PC-9 (cell line): ENCODE data around the gene MSH2. TPM values are rescaled to one million over a fixed set of nuclear protein-coding genes. Genes with fewer than 3 reads are reported as not detected.

ENCODE experiments used
- BruUV-seq: library from RNA; stranded (reverse); fragments of 400-500 nt; replicated peaks from 2 replicates; lab custom pipeline; 2021; lab: Mats Ljungman, UMichigan
- CTCF ChIA-PET: fragments of 300-600 bp; sonication (Branson Sonifier 250); formaldehyde crosslinking; loops from one replicate; lab custom pipeline; 2022; ENCODE audit warnings: antibody characterized with exemption; lab: Charles Lee
- POLR2A ChIA-PET: fragments of 300-600 bp; sonication (Branson Sonifier 250); formaldehyde crosslinking; loops from one replicate; lab custom pipeline; 2022; ENCODE audit warnings: antibody characterized with exemption; ENCODE audit not compliant: unreplicated experiment; lab: Charles Lee
- DNase-seq, 2 experiments: peaks; one replicate each; pipeline versions ENCODE4 v3.0.0 to v3.0.0-alpha.2; 2015 to 2022; ENCODE audit warnings: mixed read lengths in 1 of 2
- H2AFZ ChIP-seq: fragments of 200-600 bp; sonication (generic); 2 replicates; pipeline ENCODE4 v1.8.1; 2017; ENCODE audit warnings: antibody characterized with exemption
- H3F3A ChIP-seq: fragments of 200-600 bp; sonication (generic); 2 replicates; pipeline ENCODE4 v1.8.1; 2017; ENCODE audit warnings: antibody characterized with exemption, mild to moderate bottlenecking, low read depth; ENCODE audit not compliant: insufficient read depth
- H3K27ac ChIP-seq: fragments of 200-600 bp; sonication (generic); 2 replicates; pipeline ENCODE4 v1.6.1; 2016; ENCODE audit warnings: mixed run types
- H3K27me3 ChIP-seq: fragments of 200-600 bp; sonication (generic); 2 replicates; pipeline ENCODE4 v1.6.1; 2016; ENCODE audit warnings: low read depth, mixed run types; ENCODE audit not compliant: insufficient read depth
- H3K36me3 ChIP-seq: fragments of 200-600 bp; sonication (generic); 2 replicates; pipeline ENCODE4 v1.6.1; 2016; ENCODE audit warnings: low read depth, mixed run types
- H3K4me1 ChIP-seq: fragments of 200-600 bp; sonication (generic); replicated peaks from 2 replicates; pipeline ENCODE4 v1.6.1; 2016; ENCODE audit warnings: mixed run types; ENCODE audit not compliant: insufficient read depth
- H3K4me2 ChIP-seq: fragments of 200-600 bp; sonication (generic); 2 replicates; pipeline ENCODE4 v1.6.1; 2017; ENCODE audit warnings: mixed run types
- H3K4me3 ChIP-seq: fragments of 200-600 bp; sonication (generic); 2 replicates; pipeline ENCODE4 v1.6.1; 2016; ENCODE audit warnings: mixed run types
- H3K79me2 ChIP-seq: fragments of 200-600 bp; sonication (generic); 2 replicates; pipeline ENCODE4 v1.6.1; 2017; ENCODE audit warnings: low read depth, mixed run types
- H3K9me2 ChIP-seq: fragments of 200-600 bp; sonication (generic); 2 replicates; pipeline ENCODE4 v1.8.1; 2017; ENCODE audit warnings: mild to moderate bottlenecking; ENCODE audit not compliant: insufficient read depth
- H3K9me3 ChIP-seq: fragments of 200-600 bp; sonication (generic); 2 replicates; pipeline ENCODE4 v1.8.1; 2016; ENCODE audit warnings: low read depth; ENCODE audit not compliant: insufficient read depth
- H4K20me1 ChIP-seq: fragments of 200-600 bp; sonication (generic); 2 replicates; pipeline ENCODE4 v1.8.1; 2017; ENCODE audit not compliant: insufficient read depth
- EZH2 ChIP-seq: fragments of 200-600 bp; sonication (generic); IDR thresholded peaks from 2 replicates; pipeline ENCODE4 v1.8.0; 2017; ENCODE audit warnings: antibody characterized with exemption, low read depth
- intact Hi-C: fragments of 100-400 bp; cut with micrococcal nuclease; formaldehyde crosslinking; loops from one replicate; pipeline ENCODE4 v1.10.0; 2022; ENCODE audit not compliant: unreplicated experiment
- total RNA-seq: library from RNA; stranded (reverse); gene quantifications from 2 replicates; pipeline ENCODE4 v1.2.3, GENCODE V29; 2021
- TF ChIP-seq, protein P1 (sequence below): fragments of 200-600 bp; sonication (generic); conservative IDR thresholded peaks from 2 replicates; pipeline ENCODE4 v1.6.1; 2017; ENCODE audit warnings: mixed run types, antibody characterized with exemption, mild to moderate bottlenecking, moderate library complexity

Gene MSH2
- total RNA-seq, 1 experiment from 2014 or later, result 54.2 TPM

- POLR2A ChIA-PET, result no interaction called here
- BruUV-seq, result no TSS peak
Measured at GRCh38 chr2:47422016-47422415, 19.1 kb downstream of the MSH2 start.

DNA sequence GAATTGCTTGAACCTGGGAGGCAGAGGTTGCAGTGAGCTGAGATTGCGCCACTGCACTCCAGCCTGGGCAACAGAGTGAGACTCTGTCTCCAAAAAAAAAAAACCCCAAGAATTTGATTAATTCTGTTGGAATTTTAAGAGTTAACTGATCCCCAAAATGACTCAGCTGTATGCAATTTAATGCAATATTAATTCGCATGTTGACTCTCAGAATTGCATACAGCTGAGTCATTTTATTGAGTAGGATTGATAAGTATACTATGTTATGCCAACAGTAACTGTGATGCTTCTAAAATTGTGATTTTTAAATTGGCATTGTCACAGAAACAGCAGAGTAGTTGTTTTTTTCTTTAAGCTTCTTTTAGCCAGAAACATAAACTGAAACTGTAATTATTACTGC is 19.6 kb downstream of the MSH2 start:
- BruUV-seq, result no TSS peak
- H3K4me3 ChIP-seq, result no peak overlapping the region

More at GRCh38 chr2:47422016-47422415, 19.1 kb downstream of the MSH2 start:
- no peak overlapping the region for H3K4me3 ChIP-seq
- peaks cover 39% of the 10 kb centered on the region; the same call in 1 of the 2 replicates for H3K36me3 ChIP-seq
- CTCF ChIA-PET, result no interaction called here
- intact Hi-C loops, result no loop called here
- H3K9me3 ChIP-seq, result no peaks in the 10 kb centered on the region
- no peaks in the 10 kb centered on the region for H4K20me1 ChIP-seq
- H3K27me3 ChIP-seq, result no peaks in the 10 kb centered on the region
- no peak overlapping the region for H2AFZ ChIP-seq
- H3K27ac ChIP-seq, result peak overlapping the region; percentile 59
- H3F3A ChIP-seq, result peaks cover 29% of the 10 kb centered on the region
- no peaks in the 10 kb centered on the region for H3K79me2 ChIP-seq
- no peak overlapping the region; the same call in 1 of the 2 replicates for H3K4me2 ChIP-seq
- TF ChIP-seq, protein P1, sequence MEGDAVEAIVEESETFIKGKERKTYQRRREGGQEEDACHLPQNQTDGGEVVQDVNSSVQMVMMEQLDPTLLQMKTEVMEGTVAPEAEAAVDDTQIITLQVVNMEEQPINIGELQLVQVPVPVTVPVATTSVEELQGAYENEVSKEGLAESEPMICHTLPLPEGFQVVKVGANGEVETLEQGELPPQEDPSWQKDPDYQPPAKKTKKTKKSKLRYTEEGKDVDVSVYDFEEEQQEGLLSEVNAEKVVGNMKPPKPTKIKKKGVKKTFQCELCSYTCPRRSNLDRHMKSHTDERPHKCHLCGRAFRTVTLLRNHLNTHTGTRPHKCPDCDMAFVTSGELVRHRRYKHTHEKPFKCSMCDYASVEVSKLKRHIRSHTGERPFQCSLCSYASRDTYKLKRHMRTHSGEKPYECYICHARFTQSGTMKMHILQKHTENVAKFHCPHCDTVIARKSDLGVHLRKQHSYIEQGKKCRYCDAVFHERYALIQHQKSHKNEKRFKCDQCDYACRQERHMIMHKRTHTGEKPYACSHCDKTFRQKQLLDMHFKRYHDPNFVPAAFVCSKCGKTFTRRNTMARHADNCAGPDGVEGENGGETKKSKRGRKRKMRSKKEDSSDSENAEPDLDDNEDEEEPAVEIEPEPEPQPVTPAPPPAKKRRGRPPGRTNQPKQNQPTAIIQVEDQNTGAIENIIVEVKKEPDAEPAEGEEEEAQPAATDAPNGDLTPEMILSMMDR, result no peak
- no peak for TF ChIP-seq EZH2
- DNase-seq, result no peak
- H3K4me1 ChIP-seq, result peaks cover 19% of the 10 kb centered on the region
- no peaks in the 10 kb centered on the region for H3K9me2 ChIP-seq

GRCh38 chr2:47426786-47427185 is 23.8 kb downstream of the MSH2 start:
- H3K79me2 ChIP-seq, result 0 out of 2 replicates have a peak, but pooled peaks cover 3% of the 10 kb centered on the region
- no peak for TF ChIP-seq EZH2
- TF ChIP-seq, protein P1, result no peak
- DNase-seq, result no peak
- POLR2A ChIA-PET, result no interaction called here
- H3K27me3 ChIP-seq, result no peaks in the 10 kb centered on the region
- H3K4me1 ChIP-seq, result peaks cover 13% of the 10 kb centered on the region
- H3K4me3 ChIP-seq, result no peak overlapping the region
- peaks cover 22% of the 10 kb centered on the region for H3F3A ChIP-seq
- CTCF ChIA-PET, result interaction anchor here (0.6 kb wide), 1 partner anchor 13 kb away, joined by 4 read pairs; no protein-coding TSS in a partner anchor
- no peaks in the 10 kb centered on the region for H3K9me3 ChIP-seq
- no peak overlapping the region for H3K4me2 ChIP-seq
- no TSS peak for BruUV-seq
- intact Hi-C loops, result no loop called here
- no peak overlapping the region for H2AFZ ChIP-seq
- no peaks in the 10 kb centered on the region for H4K20me1 ChIP-seq
- H3K9me2 ChIP-seq, result no peaks in the 10 kb centered on the region
- no peak overlapping the region for H3K27ac ChIP-seq
- H3K36me3 ChIP-seq, result peaks cover 32% of the 10 kb centered on the region

More for the DNA sequence above, 19.6 kb downstream of the MSH2 start:
- Histone ChIP-seq H3K9me3 (no peaks in the 10 kb centered on the region), H2AFZ (no peak overlapping the region), H3K79me2 (0 out of 2 replicates have a peak, but pooled peaks cover 3% of the 10 kb centered on the region), H4K20me1 (no peaks in the 10 kb centered on the region), H3K4me2 (peak overlapping the region; percentile 29; the same call in 1 of the 2 replicates), H3K36me3 (peaks cover 37% of the 10 kb centered on the region; the same call in 1 of the 2 replicates), H3K27ac (peak overlapping the region; percentile 59), H3K9me2 (no peaks in the 10 kb centered on the region), H3F3A (peaks cover 29% of the 10 kb centered on the region), H3K27me3 (no peaks in the 10 kb centered on the region), H3K4me1 (peaks cover 19% of the 10 kb centered on the region)
- DNase-seq, result peak in 1 of 2 experiments; percentile 89
- intact Hi-C loops, result no loop called here
- CTCF ChIA-PET, result interaction anchor here (0.6 to 0.8 kb wide), 2 partner anchors 88 to 289 kb away, joined by 3 to 5 read pairs; no protein-coding TSS in a partner anchor
- POLR2A ChIA-PET, result no interaction called here
- TF ChIP-seq, protein P1, result no peak
- no peak for TF ChIP-seq EZH2
